Measurements from ENCODE around the gene SEMA6D.

SEMA6D gene

GRCh38 chr15:47717036-47717612 lies at the start of gene SEMA6D:
SEMA6D (plus strand) TSS chr15:47717505; CDS start chr15:47759799, 42,294 bp downstream.
- no peak within 1 kb of the TSS; the same call in 1 of the 2 replicates for H3K27ac ChIP-seq
- peak; percentile 57 for TF ChIP-seq CTCF (conservative IDR thresholded peaks at IDR 0.05)

GRCh38 chr15:47669221-47669620 lies 48.1 kb upstream of the SEMA6D start:
- TF ChIP-seq CTCF (conservative IDR thresholded peaks at IDR 0.05), result no peak
- no peak overlapping the region for H3K27ac ChIP-seq

GRCh38 chr15:47670365-47670764 lies 46.9 kb upstream of the SEMA6D start:
- no peak overlapping the region for H3K27ac ChIP-seq
- TF ChIP-seq CTCF (conservative IDR thresholded peaks at IDR 0.05), result no peak

- TF ChIP-seq CTCF (conservative IDR thresholded peaks at IDR 0.05), result no peak
- no peak overlapping the region for H3K27ac ChIP-seq
Measured at GRCh38 chr15:47673232-47673761, 44.0 kb upstream of the SEMA6D start.

GRCh38 chr15:47674586-47675232 lies 42.6 kb upstream of the SEMA6D start:
- no peak for TF ChIP-seq CTCF (conservative IDR thresholded peaks at IDR 0.05)
- H3K27ac ChIP-seq, result no peak overlapping the region

- no peak for TF ChIP-seq CTCF (conservative IDR thresholded peaks at IDR 0.05)
- no peak overlapping the region for H3K27ac ChIP-seq
Measured at GRCh38 chr15:47675735-47676134, 41.6 kb upstream of the SEMA6D start.

- TF ChIP-seq CTCF (conservative IDR thresholded peaks at IDR 0.05), result no peak
- no peak overlapping the region for H3K27ac ChIP-seq
Measured at GRCh38 chr15:47678040-47678439, 39.3 kb upstream of the SEMA6D start.
